HepG2 (cell line): ENCODE results near the gene MFSD6. TPM values are rescaled to one million over a fixed set of nuclear protein-coding genes. Genes with fewer than 3 reads are reported as not detected.

Experiments
- ATAC-seq: fragments of 200-7000 bp; cut with Tn5 transposase; 3 replicates; pipeline ENCODE4 v1.9.1; 2020; ENCODE audit warnings: mild to moderate bottlenecking, moderate library complexity
- BruUV-seq: library from RNA; stranded (reverse); fragments of 400-500 nt; replicated peaks from 2 replicates; lab custom pipeline; 2021; lab: Mats Ljungman, UMichigan
- CTCF ChIA-PET: fragments of 300-600 bp; formaldehyde crosslinking; extraction: SDS; loops from one replicate; lab custom pipeline; 2021; ENCODE audit warnings: low total read pairs, inconsistent platforms, low intra/inter-chr PET ratio; lab: Yijun Ruan, JAX
- POLR2A ChIA-PET: fragments of 350-600 bp; sonication (Branson Sonifier 250); formaldehyde crosslinking; loops from one replicate; lab custom pipeline; 2020; ENCODE audit warnings: antibody characterized with exemption, inconsistent platforms; lab: Yijun Ruan, JAX
- DNase-seq: peaks from one replicate; pipeline ENCODE4 v3.0.0-alpha.2; 2015; ENCODE audit warnings: low spot score
- FAIRE-seq: peaks from 3 replicates; lab custom pipeline; 2011; peaks lifted over from hg19 to GRCh38; lab: Jason Lieb, UNC
- H2AFZ ChIP-seq: one replicate; pipeline ENCODE4 v1.6.1; 2011; ENCODE audit warnings: low read length, inconsistent platforms
- H3K27ac ChIP-seq: fragments of 300-600 bp; 3 replicates; pipeline ENCODE4 v1.8.0; 2011; ENCODE audit warnings: mixed run types, mild to moderate bottlenecking, mixed read lengths, low read length, inconsistent platforms; ENCODE audit not compliant: insufficient read depth; ENCODE audit errors: extremely low read length
- H3K27me3 ChIP-seq, 2 experiments: fragments of 200-600 bp in 1 of 2; 2 replicates in 1 of 2; 3 replicates in 1 of 2; pipeline versions ENCODE4 v1.6.0 to v1.8.0; 2011; ENCODE audit warnings: low read length in 2 of 2, mild to moderate bottlenecking in 2 of 2, moderate library complexity in 2 of 2, inconsistent platforms in 1 of 2; ENCODE audit not compliant: insufficient read depth in 2 of 2, control insufficient read depth in 1 of 2
- H3K36me3 ChIP-seq, 2 experiments: fragments of 200-600 bp in 1 of 2; replicated peaks in 1 of 2; 2 replicates in 1 of 2; 3 replicates in 1 of 2; pipeline versions ENCODE4 v1.5.1 to v1.8.0; 2011; ENCODE audit warnings: low read length in 2 of 2, inconsistent platforms in 1 of 2; ENCODE audit not compliant: insufficient read depth in 2 of 2, control insufficient read depth in 1 of 2
- H3K4me1 ChIP-seq: 2 replicates; pipeline ENCODE4 v1.5.1; 2012; ENCODE audit warnings: low read length, inconsistent platforms; ENCODE audit not compliant: insufficient read depth
- H3K4me2 ChIP-seq: 2 replicates; pipeline ENCODE4 v1.6.0; 2011; ENCODE audit warnings: low read depth, low read length, inconsistent platforms
- H3K4me3 ChIP-seq, 3 experiments: fragments of 200-600 bp in 1 of 3; sonication (generic), shearing (Covaris generic) in 1 of 3; replicated peaks in 1 of 3; 2 replicates each; pipeline ENCODE4 v1.5.1; 2011 to 2016; ENCODE audit warnings: low read length in 3 of 3, inconsistent platforms in 2 of 3, low read depth in 2 of 3, mild to moderate bottlenecking in 2 of 3, control low read depth in 1 of 3, mixed read lengths in 1 of 3; ENCODE audit not compliant: insufficient read depth in 1 of 3
- H3K79me2 ChIP-seq: one replicate; pipeline ENCODE4 v1.6.1; 2011; ENCODE audit warnings: low read length, inconsistent platforms; ENCODE audit not compliant: insufficient read depth
- H3K9ac ChIP-seq: 2 replicates; pipeline ENCODE4 v1.6.0; 2011; ENCODE audit warnings: mild to moderate bottlenecking, low read depth, low read length, inconsistent platforms; ENCODE audit not compliant: insufficient read depth
- H3K9me3 ChIP-seq: 2 replicates; pipeline ENCODE4 v1.5.1; 2012; ENCODE audit warnings: mild to moderate bottlenecking, low read length
- H4K20me1 ChIP-seq: 2 replicates; pipeline ENCODE4 v1.6.0; 2011; ENCODE audit warnings: inconsistent platforms, mild to moderate bottlenecking, low read length, moderate library complexity; ENCODE audit not compliant: insufficient read depth
- CC2D1A ChIP-seq: sonication (generic); formaldehyde crosslinking; IDR thresholded peaks from 2 replicates; pipeline ENCODE4 v1.8.1; 2023; ENCODE audit warnings: mild to moderate bottlenecking, missing genetic modification reagents
- HDAC2 ChIP-seq: sonication (generic); formaldehyde crosslinking; IDR thresholded peaks from 2 replicates; pipeline ENCODE4 v1.4.0; 2020; ENCODE audit warnings: missing genetic modification reagents
- IRF2 ChIP-seq: IDR thresholded peaks from 2 replicates; pipeline ENCODE4 v1.6.1; 2018; ENCODE audit warnings: missing genetic modification reagents, missing compliant biosample characterization
- MED8 ChIP-seq: sonication (generic); formaldehyde crosslinking; IDR thresholded peaks from 2 replicates; pipeline ENCODE4 v1.8.1; 2023; ENCODE audit warnings: mild to moderate bottlenecking, missing genetic modification reagents; ENCODE audit not compliant: insufficient replicate concordance
- POLR2A ChIP-seq, 2 experiments: IDR thresholded peaks; 2 replicates each; pipeline ENCODE4 v1.6.1; 2011; ENCODE audit warnings: low read depth in 2 of 2, low read length in 2 of 2, mild to moderate bottlenecking in 1 of 2, moderate library complexity in 1 of 2; ENCODE audit not compliant: insufficient read depth in 1 of 2
- SIN3B ChIP-seq: fragments of 150-350 bp; IDR thresholded peaks from 2 replicates; pipeline ENCODE4 v1.6.1; 2014; ENCODE audit warnings: low read length
- SIX4 ChIP-seq: sonication (generic); formaldehyde crosslinking; IDR thresholded peaks from 2 replicates; pipeline ENCODE4 v1.4.0; 2020; ENCODE audit warnings: missing genetic modification reagents
- TAF15 ChIP-seq: fragments of 200-400 bp; formaldehyde crosslinking; IDR thresholded peaks from one replicate; pipeline ENCODE4 v1.6.1; 2018; ENCODE audit warnings: mild to moderate bottlenecking, low read depth, low read length; ENCODE audit not compliant: poor library complexity, severe bottlenecking
- TARDBP ChIP-seq: sonication (generic); formaldehyde crosslinking; IDR thresholded peaks from 2 replicates; pipeline ENCODE4 v1.8.0; 2022; ENCODE audit warnings: mild to moderate bottlenecking, missing genetic modification reagents
- ZC3H13 ChIP-seq: sonication (generic); formaldehyde crosslinking; IDR thresholded peaks from 2 replicates; pipeline ENCODE4 v1.8.1; 2023; ENCODE audit warnings: mild to moderate bottlenecking, missing genetic modification reagents, moderate library complexity
- ZIK1 ChIP-seq: sonication (generic); formaldehyde crosslinking; IDR thresholded peaks from 2 replicates; pipeline ENCODE4 v1.5.0; 2020; ENCODE audit warnings: mild to moderate bottlenecking, low read depth, missing genetic modification reagents, borderline replicate concordance
- ZNF234 ChIP-seq: sonication (generic); formaldehyde crosslinking; conservative IDR thresholded peaks from 2 replicates; pipeline ENCODE4 v1.5.1; 2020; ENCODE audit warnings: mild to moderate bottlenecking, missing genetic modification reagents
- ZNF276 ChIP-seq: sonication (generic); formaldehyde crosslinking; IDR thresholded peaks from 2 replicates; pipeline ENCODE4 v1.4.0; 2020; ENCODE audit warnings: mild to moderate bottlenecking, low read depth, missing genetic modification reagents
- ZNF768 ChIP-seq: sonication (generic); formaldehyde crosslinking; IDR thresholded peaks from 2 replicates; pipeline ENCODE4 v1.4.0; 2020; ENCODE audit warnings: missing genetic modification reagents
- in situ Hi-C: cut with HindIII; loops from 2 replicates; pipeline ENCODE4 v1.10.0; 2017; ENCODE audit warnings: low pct_unique_long_range_greater_than_20kb; ENCODE audit not compliant: extremely low pct_ligation_motif_present
- intact Hi-C: fragments of 100-400 bp; cut with micrococcal nuclease; formaldehyde crosslinking; loops from one replicate; pipeline ENCODE4 v1.10.0; 2022; ENCODE audit not compliant: unreplicated experiment
- polyA plus RNA-seq, 8 experiments: library from polyadenylated mRNA; depleted of rRNA in 3 of 8; stranded (reverse) in 7 of 8; unstranded in 1 of 8; fragments of >200 nt; fragmentation: Illumina TruSeq in 4 of 8; extraction: Trizol in 4 of 8; gene quantifications; 2 replicates each; pipeline versions ENCODE4 v1.2.1 to v1.2.3, GENCODE V29; 2011 to 2016; ENCODE audit warnings: low read depth in 4 of 8, missing spikeins in 1 of 8, mixed read lengths in 1 of 8; ENCODE audit not compliant: insufficient read depth in 1 of 8
- total RNA-seq, 5 experiments: library from RNA; depleted of rRNA; stranded (reverse); fragments of >200 nt; fragmentation: Illumina TruSeq; extraction: Trizol; gene quantifications; 2 replicates each; pipeline ENCODE4 v1.2.3, GENCODE V29; 2016; ENCODE audit warnings: low read depth in 1 of 5

MFSD6 gene
- total and polyA plus RNA-seq, 2 of the 13 experiments (the other 11 are each of a cell fraction or from before 2014, with no cell fraction given): 0.92 to 1.4 TPM

GRCh38 chr2:190431907-190432306 is 23.8 kb downstream of the MFSD6 start:
- DNase-seq (no peak), ATAC-seq (no peak), FAIRE-seq (no peak)
- no peaks in the 10 kb centered on the region; a peak in 1 of 5 replicates for H3K27me3 ChIP-seq
- BruUV-seq: no TSS peak
- no peaks in the 10 kb centered on the region for H3K9me3 ChIP-seq
- no peaks in the 10 kb centered on the region for H3K36me3 ChIP-seq
- H3K27ac ChIP-seq: no peak overlapping the region
- no peak overlapping the region for H3K4me2 ChIP-seq
- no peaks in the 10 kb centered on the region for H4K20me1 ChIP-seq
- 0 out of 2 replicates have a peak, but pooled peaks cover 5% of the 10 kb centered on the region for H3K4me1 ChIP-seq
- H3K9ac ChIP-seq: no peak overlapping the region
- intact Hi-C loops (loop anchor here (10.0 kb wide), 1 partner anchor 1943 kb away; no protein-coding TSS in a partner anchor), in situ Hi-C loops (no loop called here)
- no peak overlapping the region for H2AFZ ChIP-seq
- no peak overlapping the region for H3K4me3 ChIP-seq
- ChIA-PET CTCF (no interaction called here), POLR2A (no interaction called here)
- H3K79me2 ChIP-seq: no peaks in the 10 kb centered on the region
- TF ChIP-seq CC2D1A (CRISPR knock-in tag) (no peak), TAF15 (no peak), SIN3B (no peak), IRF2 (CRISPR knock-in tag) (no peak), TARDBP (CRISPR knock-in tag) (no peak), ZNF276 (CRISPR knock-in tag) (no peak), MED8 (CRISPR knock-in tag) (no peak), POLR2A (IDR thresholded peaks at IDR 0.05; ENCODE audit: insufficient read depth in 1 of 2, low read depth in 2 of 2, low read length in 2 of 2) (no peak), ZNF768 (CRISPR knock-in tag) (no peak), ZIK1 (CRISPR knock-in tag) (no peak), ZC3H13 (CRISPR knock-in tag) (no peak), ZNF234 (CRISPR knock-in tag) (no peak), SIX4 (no peak), HDAC2 (no peak)
